GM18511 (cell line): Measurements from ENCODE around the gene ANKRD33B.
A peak's percentile ranks its signal among the peaks of the same experiment; 100 is the strongest.
"Not testable (repeated sequence)": the region's sequence is repeated elsewhere in the genome, so short reads cannot be mapped to it uniquely, and the experiment has no call there.

Experiments
- ATAC-seq: cut with Tn5 transposase; IDR thresholded peaks from one replicate; pipeline ENCODE4 v1.9.1; 2021; ENCODE audit warnings: mild to moderate bottlenecking, moderate library complexity; ENCODE audit not compliant: unreplicated experiment

The ANKRD33B gene

GRCh38 chr5:10653751-10654400, 90.0 kb downstream of the ANKRD33B start:
- no peak for ATAC-seq

- no peak for ATAC-seq
Observed at GRCh38 chr5:10654566-10654965, 90.7 kb downstream of the ANKRD33B start.

GRCh38 chr5:10655161-10655971, 91.5 kb downstream of the ANKRD33B start:
- ATAC-seq = peak; percentile 39

GRCh38 chr5:10655972-10656830, 92.3 kb downstream of the ANKRD33B start:
- ATAC-seq = no peak

GRCh38 chr5:10658265-10658664, 94.4 kb downstream of the ANKRD33B start:
- ATAC-seq = no peak

GRCh38 chr5:10660135-10660534, 96.3 kb downstream of the ANKRD33B start:
- no peak for ATAC-seq

- no peak for ATAC-seq
Observed at GRCh38 chr5:10660720-10661387, 97.0 kb downstream of the ANKRD33B start.

GRCh38 chr5:10661401-10661800, 97.5 kb downstream of the ANKRD33B start:
- no peak for ATAC-seq

- no peak for ATAC-seq
Observed at GRCh38 chr5:10662083-10662482, 98.2 kb downstream of the ANKRD33B start.

GRCh38 chr5:10662661-10663488, 99.0 kb downstream of the ANKRD33B start:
- no peak for ATAC-seq

- ATAC-seq = no peak
Observed at GRCh38 chr5:10663489-10664179, 99.8 kb downstream of the ANKRD33B start.

GRCh38 chr5:10664180-10664769, 100.4 kb downstream of the ANKRD33B start:
- ATAC-seq = not testable (repeated sequence)

- ATAC-seq = no peak
Observed at GRCh38 chr5:10665799-10666198, 101.9 kb downstream of the ANKRD33B start.

- ATAC-seq = no peak
Observed at GRCh38 chr5:10666531-10667299, 102.8 kb downstream of the ANKRD33B start.

- ATAC-seq = no peak
Observed at GRCh38 chr5:10667431-10668057, 103.7 kb downstream of the ANKRD33B start.

GRCh38 chr5:10668697-10669096, 104.8 kb downstream of the ANKRD33B start:
- ATAC-seq = no peak

- ATAC-seq = no peak
Observed at GRCh38 chr5:10669983-10670382, 106.1 kb downstream of the ANKRD33B start.
